Duodenal mucosa (tissue), 2 donors: Measurements from ENCODE around the gene EFCAB3.
"Not testable (repeated sequence)": the region's sequence is repeated elsewhere in the genome, so short reads cannot be mapped to it uniquely, and the experiment has no call there.

Experiments used
- H3K27ac ChIP-seq: one replicate; pipeline ENCODE4 v1.7.0; 2013; ENCODE audit warnings: low read depth, low read length
- H3K27me3 ChIP-seq, 2 donors: one replicate each; pipeline ENCODE4 v1.7.0; 2013; ENCODE audit warnings: low read length in 2 of 2, control low read depth in 1 of 2; ENCODE audit not compliant: insufficient read depth in 2 of 2, control insufficient read depth in 1 of 2
- H3K36me3 ChIP-seq, 2 donors: one replicate each; pipeline ENCODE4 v1.7.0; 2013; ENCODE audit warnings: low read length in 2 of 2, control low read depth in 1 of 2; ENCODE audit not compliant: insufficient read depth in 2 of 2, control insufficient read depth in 1 of 2
- H3K4me1 ChIP-seq, 2 donors: one replicate each; pipeline ENCODE4 v1.7.0; 2013; ENCODE audit warnings: low read length in 2 of 2, control low read depth in 1 of 2; ENCODE audit not compliant: insufficient read depth in 2 of 2, control insufficient read depth in 1 of 2
- H3K4me3 ChIP-seq, 2 donors: one replicate each; pipeline ENCODE4 v1.7.0; 2013; ENCODE audit warnings: low read length in 2 of 2, low read depth in 1 of 2
- H3K9ac ChIP-seq, 2 donors: one replicate each; pipeline ENCODE4 v1.7.0; 2013; ENCODE audit warnings: low read length in 2 of 2, low read depth in 1 of 2
- H3K9me3 ChIP-seq, 2 donors: one replicate each; pipeline ENCODE4 v1.7.0; 2013; ENCODE audit warnings: low read length in 2 of 2, control low read depth in 1 of 2; ENCODE audit not compliant: control insufficient read depth in 1 of 2

Gene EFCAB3

GRCh38 chr17:62380253-62380652 is at the start of gene EFCAB3:
Gene EFCAB3 (plus strand): TSS chr17:62380553. CDS start chr17:62382980, 2,427 bp downstream.
- H3K9ac ChIP-seq: no peak within 1 kb of the TSS
- H3K36me3 ChIP-seq: no peaks in the 10 kb centered on the region
- no peaks in the 10 kb centered on the region for H3K9me3 ChIP-seq
- H3K27ac ChIP-seq: no peak within 1 kb of the TSS
- H3K4me3 ChIP-seq: no peak within 1 kb of the TSS
- H3K4me1 ChIP-seq: no peaks in the 10 kb centered on the region
- peaks cover 0 to 8% of the 10 kb centered on the region in 2 donors for H3K27me3 ChIP-seq

- Histone ChIP-seq H3K27me3 (peaks cover 0 to 3% of the 10 kb centered on the region in 2 donors), H3K4me3 (no peak overlapping the region), H3K36me3 (no peaks in the 10 kb centered on the region), H3K27ac (no peak overlapping the region), H3K4me1 (no peaks in the 10 kb centered on the region), H3K9me3 (no peaks in the 10 kb centered on the region), H3K9ac (no peak overlapping the region)
Observed at GRCh38 chr17:62336527-62336926, 43.8 kb upstream of the EFCAB3 start.

- Histone ChIP-seq H3K27me3 (no peaks in the 10 kb centered on the region), H3K9me3 (no peaks in the 10 kb centered on the region), H3K4me3 (no peak overlapping the region), H3K9ac (no peak overlapping the region), H3K36me3 (no peaks in the 10 kb centered on the region), H3K27ac (no peak overlapping the region), H3K4me1 (no peaks in the 10 kb centered on the region)
Observed at GRCh38 chr17:62343764-62344270, 36.5 kb upstream of the EFCAB3 start.

GRCh38 chr17:62351176-62351575 is 29.2 kb upstream of the EFCAB3 start:
- H3K27ac ChIP-seq: no peak overlapping the region
- no peaks in the 10 kb centered on the region for H3K4me1 ChIP-seq
- H3K27me3 ChIP-seq: no peaks in the 10 kb centered on the region
- H3K4me3 ChIP-seq: no peak overlapping the region
- H3K9ac ChIP-seq: no peak overlapping the region
- H3K9me3 ChIP-seq: no peaks in the 10 kb centered on the region
- no peaks in the 10 kb centered on the region for H3K36me3 ChIP-seq

- Histone ChIP-seq H3K9ac (no peak overlapping the region), H3K36me3 (no peaks in the 10 kb centered on the region), H3K9me3 (no peaks in the 10 kb centered on the region), H3K4me1 (no peaks in the 10 kb centered on the region), H3K27me3 (peaks cover 0 to 3% of the 10 kb centered on the region in 2 donors), H3K27ac (no peak overlapping the region), H3K4me3 (no peak overlapping the region)
Observed at GRCh38 chr17:62366191-62366590, 14.2 kb upstream of the EFCAB3 start.

GRCh38 chr17:62381561-62381960 is 1.2 kb downstream of the EFCAB3 start:
- H3K9ac ChIP-seq: no peak overlapping the region
- no peak overlapping the region for H3K4me3 ChIP-seq
- H3K9me3 ChIP-seq: no peaks in the 10 kb centered on the region
- H3K36me3 ChIP-seq: no peaks in the 10 kb centered on the region
- H3K4me1 ChIP-seq: no peaks in the 10 kb centered on the region
- H3K27me3 ChIP-seq: peaks cover 0 to 8% of the 10 kb centered on the region in 2 donors
- no peak overlapping the region for H3K27ac ChIP-seq

- H3K36me3 ChIP-seq: no peaks in the 10 kb centered on the region
- no peaks in the 10 kb centered on the region for H3K27me3 ChIP-seq
- no peak overlapping the region for H3K9ac ChIP-seq
- no peak overlapping the region for H3K4me3 ChIP-seq
- no peaks in the 10 kb centered on the region for H3K4me1 ChIP-seq
- H3K9me3 ChIP-seq: no peaks in the 10 kb centered on the region
- no peak overlapping the region for H3K27ac ChIP-seq
Observed at GRCh38 chr17:62388856-62389255, 8.5 kb downstream of the EFCAB3 start.

- no peaks in the 10 kb centered on the region for H3K36me3 ChIP-seq
Observed at GRCh38 chr17:62392908-62393307, 12.6 kb downstream of the EFCAB3 start.

GRCh38 chr17:62398891-62399290 is 18.5 kb downstream of the EFCAB3 start:
- Histone ChIP-seq H3K4me1 (no peaks in the 10 kb centered on the region), H3K36me3 (no peaks in the 10 kb centered on the region), H3K9ac (no peak overlapping the region), H3K27ac (no peak overlapping the region), H3K9me3 (no peaks in the 10 kb centered on the region), H3K27me3 (peaks cover 0 to 6% of the 10 kb centered on the region in 2 donors), H3K4me3 (no peak overlapping the region)

More at GRCh38 chr17:62392908-62393307, 12.6 kb downstream of the EFCAB3 start:
- Histone ChIP-seq H3K4me3 (no peak overlapping the region), H3K4me1 (no peaks in the 10 kb centered on the region), H3K27me3 (no peaks in the 10 kb centered on the region), H3K27ac (no peak overlapping the region), H3K9ac (no peak overlapping the region), H3K9me3 (no peaks in the 10 kb centered on the region)

- H3K27ac ChIP-seq: no peak overlapping the region
- H3K4me3 ChIP-seq: no peak overlapping the region
- peaks cover 4 to 11% of the 10 kb centered on the region in 2 donors for H3K27me3 ChIP-seq
- H3K9me3 ChIP-seq: no peaks in the 10 kb centered on the region
- H3K9ac ChIP-seq: no peak overlapping the region
- no peaks in the 10 kb centered on the region for H3K36me3 ChIP-seq
- H3K4me1 ChIP-seq: no peaks in the 10 kb centered on the region
Observed at GRCh38 chr17:62405451-62405850, 25.1 kb downstream of the EFCAB3 start.

- not testable (repeated sequence) for H3K36me3 ChIP-seq, H3K9me3 ChIP-seq, H3K27me3 ChIP-seq, H3K9ac ChIP-seq, H3K4me1 ChIP-seq, H3K27ac ChIP-seq, H3K4me3 ChIP-seq
Observed at GRCh38 chr17:62413090-62413489, 32.7 kb downstream of the EFCAB3 start.
